Small intestine (tissue), 7 donors: Measurements from ENCODE around the gene TRPV6. TPM values are rescaled to one million over a fixed set of nuclear protein-coding genes. Genes with fewer than 3 reads are reported as not detected.

ENCODE experiments used
- DNase-seq, 2 donors: peaks; one replicate each; pipeline versions ENCODE4 v3.0.0 to v3.0.0-alpha.2; 2013
- FAIRE-seq: peaks from 2 replicates; lab custom pipeline; 2012; peaks lifted over from hg19 to GRCh38; lab: Jason Lieb, UNC
- H3K27ac ChIP-seq, 3 donors: one replicate each; pipeline ENCODE4 v1.5.1; 2013; ENCODE audit warnings: low read length in 2 of 3, mild to moderate bottlenecking in 2 of 3, control low read depth in 1 of 3, inconsistent platforms in 1 of 3, low read depth in 1 of 3, moderate library complexity in 1 of 3
- H3K27me3 ChIP-seq, 3 donors: one replicate each; pipeline ENCODE4 v1.6.1; 2013; ENCODE audit warnings: low read length in 3 of 3, inconsistent platforms in 1 of 3; ENCODE audit not compliant: control insufficient read depth in 3 of 3, insufficient read depth in 3 of 3
- H3K36me3 ChIP-seq, 3 donors: one replicate each; pipeline ENCODE4 v1.6.1; 2013; ENCODE audit warnings: low read length in 3 of 3, inconsistent platforms in 1 of 3, low read depth in 1 of 3, mild to moderate bottlenecking in 1 of 3, moderate library complexity in 1 of 3; ENCODE audit not compliant: control insufficient read depth in 3 of 3, insufficient read depth in 2 of 3
- H3K4me1 ChIP-seq, 3 donors: one replicate each; pipeline ENCODE4 v1.6.1; 2013; ENCODE audit warnings: low read length in 2 of 3, inconsistent platforms in 1 of 3, low read depth in 1 of 3, mild to moderate bottlenecking in 1 of 3, moderate library complexity in 1 of 3; ENCODE audit not compliant: control insufficient read depth in 3 of 3, insufficient read depth in 2 of 3
- H3K4me3 ChIP-seq, 3 donors: one replicate each; pipeline ENCODE4 v1.5.1; 2013; ENCODE audit warnings: low read length in 3 of 3, control low read depth in 1 of 3, inconsistent platforms in 1 of 3, low read depth in 1 of 3, mild to moderate bottlenecking in 1 of 3, moderate library complexity in 1 of 3
- H3K9me3 ChIP-seq, 2 donors: one replicate each; pipeline ENCODE4 v1.6.1; 2013; ENCODE audit warnings: low read depth in 1 of 2, low read length in 1 of 2; ENCODE audit not compliant: control insufficient read depth in 2 of 2, insufficient read depth in 1 of 2
- WGBS, 3 donors: extraction: QIAGEN DNeasy Blood & Tissue Kit; methylation state at CpG; one replicate each; pipeline ENCODE4 v1.1.7; 2013; 5-methylcytosine and 5-hydroxymethylcytosine counted together
- polyA plus RNA-seq, 4 donors: library from polyadenylated mRNA; stranded (reverse) in 3 of 4; unstranded in 1 of 4; fragments of 200-250 nt in 3 of 4; fragments of 120-200 nt in 1 of 4; gene quantifications; one replicate each; pipeline versions ENCODE4 v1.2.1 to v1.2.3, GENCODE V29; 2013
- donor health status: healthy with polysubstance abuse.
- donor health status: control.
- donor health status: control.
- donor health status: Bipolar disorder and iron deficiency.
- donor health status: healthy.

TRPV6 gene
- polyA plus RNA-seq, 4 donors: 0.22 to 27.3 (median 15.9) TPM

GRCh38 chr7:142862351-142862750 lies 23.2 kb downstream of the TRPV6 start:
- no peaks in the 10 kb centered on the region for H3K9me3 ChIP-seq
- H3K27me3 ChIP-seq: no peaks in the 10 kb centered on the region
- peaks cover 0 to 4% (median 0%) of the 10 kb centered on the region in 3 donors for H3K36me3 ChIP-seq
- WGBS, 3 donors: 87 to 97% (median 96%) methylated on average over 4 of the region's 4 CpGs
- no peak for FAIRE-seq
- DNase-seq: no peak
- no peak overlapping the region for H3K4me3 ChIP-seq
- H3K27ac ChIP-seq: no peak overlapping the region
- peaks cover 0 to 2% (median 0%) of the 10 kb centered on the region in 3 donors for H3K4me1 ChIP-seq

GRCh38 chr7:142860968-142861367 lies 24.6 kb downstream of the TRPV6 start:
- FAIRE-seq (no peak), DNase-seq (no peak)
- no peak overlapping the region for H3K27ac ChIP-seq
- H3K9me3 ChIP-seq: no peaks in the 10 kb centered on the region
- H3K27me3 ChIP-seq: no peaks in the 10 kb centered on the region
- no peaks in the 10 kb centered on the region for H3K4me1 ChIP-seq
- H3K36me3 ChIP-seq: peaks cover 0 to 4% (median 0%) of the 10 kb centered on the region in 3 donors
- H3K4me3 ChIP-seq: no peak overlapping the region
- 46 to 71% (median 64%) methylated on average over 3 of the region's 3 CpGs for WGBS, 3 donors

GRCh38 chr7:142859829-142860228 lies 25.7 kb downstream of the TRPV6 start:
- DNase-seq: no peak
- Histone ChIP-seq H3K9me3 (no peaks in the 10 kb centered on the region), H3K36me3 (peaks cover 0 to 4% (median 0%) of the 10 kb centered on the region in 3 donors), H3K4me3 (no peak overlapping the region), H3K4me1 (no peaks in the 10 kb centered on the region), H3K27ac (no peak overlapping the region), H3K27me3 (peaks cover 0 to 7% (median 0%) of the 10 kb centered on the region in 3 donors)
- 38 to 47% (median 44%) methylated on average over 5 of the region's 5 CpGs for WGBS, 3 donors
- no peak for FAIRE-seq

GRCh38 chr7:142859411-142859810 lies 26.1 kb downstream of the TRPV6 start:
- Histone ChIP-seq H3K9me3 (no peaks in the 10 kb centered on the region), H3K27me3 (peaks cover 0 to 9% (median 0%) of the 10 kb centered on the region in 3 donors), H3K36me3 (peaks cover 0 to 4% (median 0%) of the 10 kb centered on the region in 3 donors), H3K4me1 (no peaks in the 10 kb centered on the region), H3K4me3 (no peak overlapping the region), H3K27ac (no peak overlapping the region)
- no peak for DNase-seq
- no peak for FAIRE-seq

GRCh38 chr7:142857625-142858024 lies 27.9 kb downstream of the TRPV6 start:
- no peak overlapping the region for H3K27ac ChIP-seq

GRCh38 chr7:142856565-142857245 lies 28.8 kb downstream of the TRPV6 start:
- Histone ChIP-seq H3K4me3 (no peak overlapping the region), H3K27ac (no peak overlapping the region), H3K9me3 (no peaks in the 10 kb centered on the region), H3K27me3 (peaks cover 0 to 10% (median 0%) of the 10 kb centered on the region in 3 donors), H3K36me3 (no peaks in the 10 kb centered on the region), H3K4me1 (no peaks in the 10 kb centered on the region)
- 59 to 76% (median 63%) methylated on average over 6 to 7 of the region's 7 CpGs for WGBS, 3 donors
- DNase-seq: no peak
- no peak for FAIRE-seq

More at GRCh38 chr7:142857625-142858024, 27.9 kb downstream of the TRPV6 start:
- DNase-seq: no peak
- Histone ChIP-seq H3K27me3 (peaks cover 0 to 10% (median 0%) of the 10 kb centered on the region in 3 donors), H3K9me3 (no peaks in the 10 kb centered on the region), H3K4me1 (no peaks in the 10 kb centered on the region), H3K4me3 (no peak overlapping the region), H3K36me3 (no peaks in the 10 kb centered on the region)
- FAIRE-seq: no peak
- WGBS, 3 donors: 83 to 85% (median 84%) methylated on average over 5 of the region's 5 CpGs

- Histone ChIP-seq H3K27ac (no peak overlapping the region), H3K27me3 (peaks cover 0 to 10% (median 0%) of the 10 kb centered on the region in 3 donors), H3K9me3 (no peaks in the 10 kb centered on the region), H3K4me1 (no peaks in the 10 kb centered on the region), H3K36me3 (no peaks in the 10 kb centered on the region), H3K4me3 (no peak overlapping the region)
- DNase-seq (no peak), FAIRE-seq (no peak)
- 36 to 53% (median 43%) methylated on average over 12 of the region's 12 CpGs for WGBS, 3 donors
Measured at GRCh38 chr7:142855756-142856564, 29.6 kb downstream of the TRPV6 start.

- FAIRE-seq: no peak
Measured at GRCh38 chr7:142855114-142855743, 30.3 kb downstream of the TRPV6 start.

More at GRCh38 chr7:142855114-142855743, 30.3 kb downstream of the TRPV6 start:
- Histone ChIP-seq H3K9me3 (no peaks in the 10 kb centered on the region), H3K4me1 (no peaks in the 10 kb centered on the region), H3K36me3 (no peaks in the 10 kb centered on the region), H3K4me3 (peak overlapping the region; percentile 43 to 75 (median 49)), H3K27ac (no peak overlapping the region), H3K27me3 (peaks cover 0 to 10% (median 0%) of the 10 kb centered on the region in 3 donors)
- no peak for DNase-seq
- WGBS, 3 donors: 7 to 8% (median 8%) methylated on average over 23 to 43 of the region's 43 CpGs
